SK-N-DZ (cell line): ENCODE data around the gene ANO6.
A peak's percentile ranks its signal among the peaks of the same experiment; 100 is the strongest.

ENCODE experiments used
- DNase-seq: peaks from one replicate; pipeline ENCODE4 v3.0.0-alpha.2; 2015; ENCODE audit warnings: low spot score
- small RNA-seq, 2 experiments: library from RNA; depleted of rRNA; stranded (forward); fragments of <200 nt; gene quantifications; one replicate each; pipeline ENCODE3, GENCODE V24; 2014

Gene ANO6

GRCh38 chr12:45439039-45439438 lies 223.1 kb downstream of the ANO6 start:
- DNase-seq, result no peak

DNA sequence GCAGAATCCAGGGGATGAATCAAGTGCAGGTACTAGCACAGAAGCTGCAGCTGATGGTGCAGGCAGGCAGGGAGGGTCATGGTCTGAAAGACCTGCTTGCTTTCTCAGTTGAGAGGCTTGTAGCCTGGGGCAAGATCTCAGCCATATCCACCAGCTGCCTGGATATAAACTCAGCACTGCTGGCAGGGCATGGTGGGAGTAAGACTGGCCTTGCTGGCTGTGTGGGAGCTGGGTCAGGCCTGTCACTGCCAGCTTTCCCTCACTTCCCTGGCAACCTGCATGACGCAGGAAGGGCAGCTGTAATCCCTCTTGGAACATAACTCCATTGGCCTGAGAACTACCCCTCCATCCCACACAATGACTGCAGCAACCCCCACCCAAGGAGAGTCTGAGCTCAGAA lies 230.1 kb downstream of the ANO6 start:
- no peak for DNase-seq

DNA sequence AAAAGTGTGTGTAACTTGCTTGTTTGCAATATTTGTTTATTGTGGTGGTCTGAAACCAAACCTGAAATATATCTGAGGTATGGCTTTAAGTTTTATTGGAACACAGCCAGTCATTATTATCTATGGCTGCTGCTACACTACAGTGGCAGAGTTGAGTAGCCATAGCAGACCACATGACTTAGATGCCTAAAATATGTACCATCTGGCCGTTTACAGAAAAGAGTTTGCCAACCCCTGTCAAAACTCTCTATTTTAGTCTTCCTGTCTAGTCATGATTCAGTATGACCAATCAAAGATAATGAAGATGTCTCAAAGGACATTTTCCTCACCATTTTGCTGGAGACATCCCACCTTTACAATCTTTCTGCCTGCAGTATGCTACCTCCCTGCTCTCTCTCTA lies 242.3 kb downstream of the ANO6 start:
- DNase-seq, result no peak

DNA sequence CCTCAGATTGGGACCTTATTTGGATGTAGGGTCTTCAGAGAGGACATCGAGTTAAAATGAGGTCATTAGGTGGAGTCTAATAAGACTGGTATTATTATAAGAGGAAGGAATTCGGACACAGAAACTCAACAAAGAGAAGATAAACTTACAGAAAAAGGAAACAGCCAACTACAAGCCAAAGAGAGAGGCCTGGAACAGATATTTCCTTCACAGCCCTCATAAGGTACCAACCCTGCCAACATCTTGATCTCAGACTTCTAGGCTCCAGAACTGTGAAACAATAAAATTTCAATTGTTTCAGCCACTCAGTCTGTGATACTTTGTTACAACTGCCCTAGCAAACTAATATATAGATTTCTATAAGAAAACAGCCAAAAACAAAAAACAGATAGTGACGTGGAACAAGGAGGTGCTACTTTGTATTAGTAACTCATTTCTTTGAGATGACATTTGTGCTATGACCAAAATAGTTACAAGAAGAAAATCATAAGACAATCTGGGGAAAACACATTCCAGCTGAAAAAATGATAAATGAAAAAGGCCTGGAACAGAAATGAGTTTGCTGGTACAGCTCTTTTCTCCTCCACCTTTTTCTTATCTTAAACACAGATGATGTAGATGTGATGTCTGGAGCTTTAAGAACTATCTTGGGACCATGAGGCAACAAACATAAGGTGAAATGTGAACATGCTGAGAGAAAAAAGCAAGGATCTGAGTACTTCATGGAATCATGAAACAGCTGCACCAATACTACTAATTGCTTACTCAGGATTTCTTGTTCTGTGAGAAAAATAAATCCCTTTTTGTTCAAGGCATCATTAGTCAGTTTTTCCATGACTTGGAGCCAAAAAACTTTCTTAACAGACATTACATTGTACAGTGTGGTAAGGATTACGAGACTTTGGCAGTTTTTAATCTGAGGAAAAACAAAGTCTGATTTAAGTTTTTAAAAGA lies 243.2 kb downstream of the ANO6 start:
- no peak for DNase-seq

- no peak for DNase-seq
Observed at GRCh38 chr12:45462506-45462905, 246.6 kb downstream of the ANO6 start.

- peak; percentile 32 for DNase-seq
Observed at GRCh38 chr12:45464699-45465098, 248.8 kb downstream of the ANO6 start.

DNA sequence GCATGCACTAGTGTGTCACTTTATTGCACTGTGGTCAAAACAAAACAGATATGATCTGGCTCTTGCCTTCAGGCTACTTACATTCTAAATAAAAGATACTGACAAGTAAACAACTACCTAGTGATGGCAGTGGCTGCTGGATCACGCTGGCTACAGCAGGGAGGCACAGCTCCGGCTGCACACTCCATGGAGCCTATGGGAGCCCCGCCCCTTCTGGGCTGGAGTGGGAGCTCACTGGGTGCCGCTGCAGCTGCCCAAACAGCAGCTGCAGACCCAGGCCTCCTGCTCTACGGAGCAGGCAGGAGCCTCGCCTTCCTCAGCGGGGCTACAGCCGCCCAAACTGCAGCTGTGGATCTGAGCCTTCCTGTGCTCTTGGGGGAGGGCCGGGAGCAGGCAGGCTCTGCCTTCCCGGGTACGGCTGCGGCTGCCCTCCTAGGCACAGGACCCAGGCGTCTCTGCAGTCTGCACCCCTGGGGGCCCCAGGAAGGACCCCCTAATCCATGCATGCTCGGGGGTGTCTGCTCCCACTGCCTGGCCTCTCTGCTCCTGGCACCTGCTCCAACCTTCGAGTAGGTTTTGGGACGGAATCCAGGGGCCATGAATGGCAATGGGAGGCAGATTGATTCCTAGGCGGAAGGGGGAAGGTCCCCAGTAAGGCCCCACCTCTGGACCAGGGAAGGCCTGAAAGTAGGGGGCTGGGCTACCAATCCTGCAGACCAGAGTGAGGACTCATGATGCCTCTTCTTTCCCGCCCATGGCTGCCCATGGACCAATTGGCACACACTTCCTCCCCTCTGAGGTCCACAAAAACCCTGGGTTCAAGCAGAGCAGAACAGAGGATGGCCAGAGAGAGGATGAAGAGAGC lies 253.1 kb downstream of the ANO6 start:
- DNase-seq, result no peak

DNA sequence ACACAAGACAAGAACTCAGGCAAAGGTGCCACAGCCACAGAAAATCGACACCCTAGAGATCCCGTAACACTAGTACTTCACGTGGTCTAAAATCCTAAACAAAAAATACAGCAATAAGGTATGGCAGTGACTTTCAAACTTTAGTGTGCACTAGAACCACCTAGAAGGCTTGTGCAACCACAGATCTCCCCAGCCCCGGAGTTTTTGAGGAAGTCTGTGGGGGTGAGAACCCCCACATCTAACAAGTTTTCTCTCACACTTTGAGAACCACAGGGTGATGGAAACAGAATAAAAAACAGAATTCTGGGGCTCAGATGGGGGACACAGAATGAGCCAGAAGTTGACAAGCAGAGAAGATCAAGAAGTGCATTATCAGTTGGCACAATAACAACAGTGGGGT lies 254.0 kb downstream of the ANO6 start:
- no peak for DNase-seq

GRCh38 chr12:45473636-45474035 lies 257.7 kb downstream of the ANO6 start:
- no peak for DNase-seq

DNA sequence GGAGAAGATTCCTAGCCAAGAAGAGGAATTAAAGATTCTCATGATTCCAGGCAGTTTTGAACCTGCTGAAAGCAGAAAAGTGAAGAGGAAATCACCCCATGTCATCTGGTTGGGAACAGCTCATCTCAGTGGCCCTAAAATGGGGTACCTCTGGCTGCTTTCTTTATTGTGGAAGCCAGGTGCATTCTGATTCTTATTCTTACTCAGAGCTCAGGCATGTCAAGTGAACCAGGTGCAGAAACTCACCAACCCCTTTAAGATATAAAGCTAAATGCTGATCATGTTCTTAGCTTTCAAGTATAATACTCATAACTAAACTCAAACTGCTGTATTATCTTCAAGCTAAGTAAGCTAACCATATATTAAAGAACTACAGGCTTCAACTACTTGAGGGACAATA lies 259.7 kb downstream of the ANO6 start:
- no peak for DNase-seq

- DNase-seq, result peak; percentile 19
Observed at GRCh38 chr12:45477526-45477925, 261.6 kb downstream of the ANO6 start.

DNA sequence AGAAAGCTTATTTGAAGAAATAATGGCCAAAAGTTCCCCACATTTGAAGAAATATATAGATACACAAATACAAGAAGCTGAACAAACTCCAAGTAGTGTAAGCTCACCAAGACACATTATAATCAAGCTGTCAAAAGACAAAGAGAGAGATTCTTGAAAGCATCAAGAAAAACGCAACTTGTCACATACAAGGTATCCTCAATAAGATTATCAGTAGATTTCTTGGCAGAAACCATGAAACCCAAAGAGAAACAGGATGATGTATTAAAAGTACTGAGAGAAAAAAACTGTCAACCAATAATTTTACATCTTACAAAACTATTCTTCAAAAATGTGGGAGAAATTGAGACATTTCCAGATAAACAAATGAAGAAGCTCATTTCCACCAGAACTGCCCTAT lies 263.0 kb downstream of the ANO6 start:
- no peak for DNase-seq

- DNase-seq, result no peak
Observed at GRCh38 chr12:45481746-45482145, 265.9 kb downstream of the ANO6 start.

- no peak for DNase-seq
Observed at GRCh38 chr12:45483571-45483970, 267.7 kb downstream of the ANO6 start.

Small RNA genes within 50 kb of the gene (small RNA-seq; reads per million reads assigned to genes)
- 0 reads per million in 2 experiments for gene AC009248.2
